GM21786 (cell line): ENCODE data around the gene UTS2R.

ENCODE experiments used
- ATAC-seq: cut with Tn5 transposase; IDR thresholded peaks from one replicate; pipeline ENCODE4 v1.9.1; 2021; ENCODE audit not compliant: unreplicated experiment

Gene UTS2R

DNA sequence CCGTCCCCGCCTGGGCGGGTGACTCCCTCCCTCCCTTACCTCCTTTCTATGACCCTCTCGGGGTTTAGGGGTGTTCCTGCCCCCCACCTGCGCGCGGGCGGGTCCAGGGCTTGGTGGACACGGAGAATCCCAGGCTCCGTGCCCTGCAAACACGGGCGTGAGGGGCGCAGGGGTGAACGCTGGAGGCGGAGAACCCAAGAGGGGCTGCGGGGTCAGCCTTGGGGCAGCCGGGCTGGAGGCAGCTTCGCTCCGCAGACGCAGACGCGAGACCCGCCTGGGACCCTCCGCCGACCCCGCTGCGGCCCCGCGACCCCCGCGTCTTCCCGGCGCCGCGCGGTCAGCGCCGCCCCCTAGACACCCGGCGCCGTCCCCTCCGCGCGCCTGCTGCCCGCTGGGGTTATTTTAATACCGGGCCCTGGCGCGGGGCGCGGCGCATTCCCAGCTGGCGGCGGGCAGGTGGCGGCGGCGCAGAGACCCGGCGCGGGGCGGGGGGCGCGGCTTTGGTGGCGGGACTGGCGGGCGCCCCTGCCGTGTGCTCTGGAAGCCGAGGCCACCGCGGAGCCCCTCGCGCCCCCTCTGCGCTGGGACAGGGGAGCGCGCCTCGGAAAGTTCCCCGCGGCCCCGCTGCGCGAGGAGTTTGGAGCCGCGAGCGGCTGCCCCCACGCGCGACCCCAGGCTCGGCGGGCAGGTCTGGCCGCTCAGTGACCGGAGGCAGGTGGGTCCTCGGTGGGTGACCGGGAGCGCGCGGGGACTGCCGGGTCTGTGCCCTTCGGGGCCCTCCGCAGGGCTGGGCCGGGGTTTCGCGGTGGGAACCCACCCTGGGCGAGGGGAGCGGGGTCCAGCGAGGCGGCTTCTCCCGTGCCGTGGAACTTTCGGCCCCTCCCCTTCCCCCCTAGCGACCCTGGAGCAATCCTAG lies at the start of gene UTS2R:
Gene UTS2R, plus strand, starts transcription at position 433 of the 916 bp plus-strand sequence. CDS start 2,560 bp downstream, outside the sequence.
- ATAC-seq: no peak

DNA sequence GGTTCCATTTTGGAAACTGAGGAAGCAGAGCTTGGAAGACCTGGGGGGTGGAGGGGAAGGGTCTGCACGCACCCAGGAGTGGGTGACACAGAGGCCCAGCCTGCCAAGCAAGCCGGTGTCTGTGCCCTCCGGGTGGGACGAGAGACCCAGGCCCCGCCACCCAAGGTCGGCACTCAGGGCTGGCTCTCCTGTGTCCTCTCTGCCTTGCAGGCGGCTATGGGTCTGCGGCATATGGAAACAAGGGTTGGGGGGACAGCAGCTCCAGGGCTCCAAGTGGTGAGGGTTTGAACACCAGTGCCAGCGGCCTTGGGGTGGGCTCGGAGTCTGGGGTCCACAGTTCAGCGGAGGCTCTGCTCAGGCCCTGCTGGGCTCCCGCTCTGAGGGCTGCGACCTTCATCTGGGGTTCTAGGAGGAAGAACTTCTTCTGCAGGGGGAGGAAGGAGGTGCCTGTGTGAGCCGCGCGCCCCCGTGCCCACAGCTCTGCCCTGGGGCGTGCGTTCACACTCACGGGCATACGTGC lies 49.6 kb upstream of the UTS2R start:
- no peak for ATAC-seq

DNA sequence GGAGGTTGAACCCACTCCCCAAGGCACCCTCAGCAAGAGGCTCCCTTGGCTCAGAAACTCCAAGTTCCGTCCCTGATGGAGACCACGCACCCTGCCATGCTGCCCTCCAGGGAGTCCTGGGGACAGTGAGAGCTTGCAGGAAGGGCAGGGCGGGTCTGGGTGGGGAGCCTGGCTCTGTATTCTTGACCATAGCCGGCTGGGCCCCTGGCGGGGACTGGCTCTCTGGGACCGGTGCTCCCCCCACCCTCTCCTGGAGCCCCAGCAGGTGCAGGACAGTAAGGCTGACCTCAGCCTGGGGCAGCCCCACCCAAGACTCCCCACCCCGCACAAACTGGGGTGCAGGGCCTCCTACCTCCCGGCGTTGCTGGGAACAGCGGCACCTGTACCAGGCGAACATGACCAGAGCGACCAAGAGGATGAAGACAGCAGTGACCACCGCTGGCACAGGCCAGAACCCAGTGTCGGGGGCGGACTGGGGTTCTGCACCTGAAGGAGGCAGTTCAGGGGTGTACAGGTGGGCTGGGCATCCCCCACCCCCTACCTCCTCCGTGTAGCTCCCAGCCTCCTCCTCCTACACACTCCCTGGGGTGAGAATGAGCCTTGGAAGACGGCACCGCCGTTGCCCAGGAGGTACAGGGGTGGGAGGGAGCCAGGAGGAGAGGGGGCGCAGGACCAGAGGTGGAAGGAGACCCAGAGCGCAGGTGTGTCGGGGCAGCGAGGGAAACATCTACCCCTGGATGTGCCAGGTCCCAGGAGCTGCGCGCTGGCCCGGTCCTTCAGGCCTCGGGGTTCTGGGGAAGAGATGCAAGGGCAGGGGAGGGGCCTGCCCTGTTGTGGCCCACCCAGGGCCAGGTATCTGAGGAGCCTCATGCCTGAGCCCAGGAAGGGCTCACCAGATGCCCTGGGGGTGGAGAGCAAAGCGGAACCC lies 48.8 kb upstream of the UTS2R start:
- ATAC-seq: no peak

DNA sequence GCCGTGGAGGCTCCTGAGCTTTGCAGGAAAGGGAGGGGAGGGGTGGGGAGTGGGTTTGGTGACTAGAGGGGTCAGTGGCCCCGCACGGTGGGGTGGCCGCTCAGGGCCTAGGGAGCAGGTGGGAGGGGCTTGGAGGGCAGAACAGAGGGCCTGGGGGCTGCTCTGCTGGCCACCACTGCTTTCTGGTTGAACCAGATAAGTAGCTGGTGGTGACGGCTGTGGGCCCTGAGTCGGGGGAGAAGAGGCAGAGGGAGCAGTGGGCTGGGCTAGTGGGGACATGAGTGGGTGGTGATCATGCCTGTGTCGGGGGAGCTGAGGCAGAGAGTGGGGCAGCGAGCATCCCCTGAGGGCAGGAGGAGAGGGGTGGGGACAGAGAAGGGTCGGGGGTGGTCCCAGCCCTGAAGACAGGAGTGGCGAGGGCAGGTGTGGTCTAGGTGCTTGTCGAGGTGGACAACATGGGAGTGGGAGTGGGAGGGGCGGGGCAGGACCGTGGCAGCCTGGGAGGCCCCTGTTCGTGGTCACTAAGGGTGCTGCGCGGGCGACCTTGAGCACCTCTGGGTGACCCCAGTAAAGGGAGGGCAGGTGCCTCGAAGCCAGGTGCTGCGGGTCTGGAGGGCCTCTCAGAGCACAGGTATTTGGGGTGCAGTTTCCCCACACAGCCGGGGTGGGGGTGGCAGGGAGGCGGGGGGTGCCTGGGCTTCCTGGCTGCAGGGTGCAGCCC lies 47.9 kb upstream of the UTS2R start:
- no peak for ATAC-seq

DNA sequence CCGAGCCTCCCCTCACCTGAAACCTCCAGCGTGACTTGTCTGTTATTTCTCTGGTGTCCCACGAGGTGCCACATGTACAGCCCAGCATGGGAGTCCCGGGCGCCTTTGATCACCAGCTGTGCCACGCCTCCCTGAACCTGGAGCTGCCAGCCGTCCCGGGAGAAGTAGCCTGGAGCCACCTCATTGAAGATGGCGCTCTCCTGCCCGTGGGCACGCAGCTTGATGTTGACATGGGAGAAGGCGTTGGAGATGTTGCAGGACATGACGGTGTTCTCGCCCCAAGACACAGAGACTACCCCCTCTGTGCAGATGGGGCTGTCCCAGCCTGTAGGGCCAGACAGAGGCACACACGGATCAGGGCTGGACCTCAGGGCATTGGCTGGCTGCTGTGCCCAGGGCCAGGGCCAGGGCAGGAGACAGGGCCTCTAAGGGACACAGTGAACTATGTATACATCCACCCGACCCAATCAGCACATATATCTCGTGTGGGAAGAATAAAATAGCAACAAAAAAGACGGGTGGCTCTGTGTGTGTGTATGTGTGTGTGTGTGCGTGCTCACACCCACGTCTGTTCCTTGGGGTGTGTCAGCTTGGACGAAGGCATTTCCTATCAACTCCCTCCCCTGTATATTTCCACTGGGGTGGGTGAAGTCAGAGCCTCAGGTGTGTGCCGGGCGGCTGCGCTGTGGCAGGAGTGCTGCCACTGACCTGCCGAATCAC lies 46.8 kb upstream of the UTS2R start:
- no peak for ATAC-seq

DNA sequence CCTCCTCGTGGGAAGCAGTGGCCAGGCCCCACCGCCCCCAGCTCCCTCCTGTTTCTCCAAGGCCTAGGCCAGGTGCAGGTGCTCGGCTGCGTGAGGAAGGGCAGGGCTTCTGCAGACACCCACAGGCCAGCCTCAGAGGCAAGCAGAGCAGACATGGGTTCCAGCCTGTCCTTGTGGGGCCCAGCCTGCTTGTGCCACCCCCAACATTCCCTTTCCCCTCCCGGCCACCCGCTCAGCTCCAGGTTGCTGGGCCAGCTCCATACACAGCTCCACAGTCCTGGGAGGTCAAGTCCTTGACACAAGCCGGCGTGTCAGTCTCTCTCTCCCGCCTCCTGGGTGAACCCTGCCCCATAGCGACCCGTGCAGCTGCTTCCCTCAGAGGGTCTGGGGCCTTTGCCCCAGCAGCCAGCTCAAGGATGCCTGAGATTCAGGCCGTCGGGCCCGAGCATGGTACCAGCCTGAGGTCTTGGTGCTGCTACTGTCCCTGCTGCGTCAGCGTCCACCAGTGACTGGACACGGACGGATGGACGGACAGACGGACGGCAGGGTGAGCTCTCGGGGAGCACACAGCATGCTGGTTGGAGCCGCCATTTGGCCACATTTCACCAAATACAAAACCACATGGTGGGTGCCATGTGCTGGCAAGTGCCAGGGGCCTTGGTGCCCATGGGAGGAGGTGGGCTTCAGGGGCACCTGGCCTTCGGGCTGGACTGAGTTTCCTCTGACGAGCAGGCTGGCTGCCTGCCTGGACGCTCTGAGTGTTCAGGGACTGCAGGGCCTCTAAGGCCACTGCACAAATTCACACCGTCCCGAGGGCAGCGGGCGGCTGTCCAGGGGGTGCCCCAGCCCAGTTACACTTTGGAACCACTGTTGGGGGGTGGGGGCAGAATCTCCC lies 46.0 kb upstream of the UTS2R start:
- no peak for ATAC-seq

DNA sequence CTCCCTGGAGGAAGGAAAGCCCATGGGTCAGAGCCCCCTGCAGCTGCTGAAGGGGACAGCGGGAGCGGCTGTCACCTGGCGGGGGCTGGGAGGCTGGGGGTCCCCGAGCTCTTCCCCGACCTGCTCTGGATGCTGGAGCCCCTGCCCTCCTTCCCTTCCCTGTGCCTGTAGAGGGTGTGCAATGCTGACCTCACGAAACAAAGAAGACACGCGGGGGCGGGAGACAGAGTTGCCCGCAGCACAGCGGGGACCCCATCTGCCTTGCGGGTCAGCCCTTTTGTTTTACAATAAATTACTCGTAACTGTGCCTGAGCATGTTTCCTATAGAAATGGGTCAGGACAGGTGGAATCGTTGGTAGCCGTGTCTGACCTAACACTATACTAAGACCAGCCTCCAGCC lies 44.3 kb upstream of the UTS2R start:
- no peak for ATAC-seq

DNA sequence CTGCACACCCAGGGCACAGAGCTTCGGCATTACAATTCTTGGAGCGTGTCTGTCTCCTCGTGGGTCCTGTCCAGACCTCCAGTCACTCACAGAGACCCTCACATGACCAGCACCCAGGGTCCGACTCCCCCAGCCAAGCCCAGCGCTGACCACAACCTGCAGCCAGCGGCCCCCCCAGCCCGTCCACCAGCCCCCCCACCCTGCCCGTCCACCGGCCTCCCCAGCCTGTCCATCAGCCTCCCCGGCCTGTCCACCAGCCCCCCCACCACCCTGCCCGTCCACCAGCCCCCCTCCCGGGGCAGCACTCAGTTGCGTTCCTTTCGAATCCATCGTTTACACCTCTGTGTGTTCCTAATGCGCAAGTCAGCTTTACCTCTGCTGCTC lies 43.8 kb upstream of the UTS2R start:
- ATAC-seq: no peak

DNA sequence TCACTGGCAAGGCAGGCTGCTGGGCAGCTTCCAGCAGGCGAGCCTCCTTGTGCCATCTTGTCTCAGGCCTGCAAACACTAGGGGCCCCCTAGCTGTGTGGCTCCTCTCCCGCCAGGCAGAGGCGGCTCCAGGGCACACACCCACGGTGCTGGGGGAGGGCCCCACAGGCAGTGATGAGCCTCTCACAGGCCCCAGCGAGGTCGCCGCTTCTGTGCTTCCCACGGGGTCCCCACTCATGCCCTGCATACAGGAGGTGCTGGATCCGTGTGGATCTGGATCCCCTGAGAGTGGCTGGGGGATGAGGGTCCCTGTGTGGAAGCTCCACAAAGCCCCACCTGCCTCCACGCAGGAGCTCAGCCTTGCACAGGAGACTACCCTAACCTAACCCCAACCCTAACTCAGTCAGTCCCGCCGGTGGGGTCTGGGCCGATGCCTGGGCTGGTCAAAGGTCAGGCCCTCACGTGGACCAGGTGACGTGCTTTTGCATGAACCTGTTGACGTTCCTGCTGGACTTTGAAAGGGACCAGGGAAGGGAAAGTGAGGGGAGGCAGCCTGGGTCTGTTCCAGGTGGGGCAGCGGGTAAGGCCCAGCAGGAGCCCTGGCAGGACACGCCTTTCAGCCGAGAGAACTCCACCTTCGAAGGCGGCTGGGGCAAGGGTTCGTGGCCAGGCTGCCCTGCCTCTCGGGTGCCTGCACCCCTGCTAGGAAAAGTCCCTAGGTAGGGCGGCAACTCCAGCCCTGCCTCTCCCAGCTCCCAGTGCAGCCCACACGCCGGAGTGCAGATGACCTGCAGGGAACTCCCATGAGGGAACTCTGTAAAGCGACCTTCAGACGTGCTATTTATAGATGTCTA lies 43.2 kb upstream of the UTS2R start:
- no peak for ATAC-seq

DNA sequence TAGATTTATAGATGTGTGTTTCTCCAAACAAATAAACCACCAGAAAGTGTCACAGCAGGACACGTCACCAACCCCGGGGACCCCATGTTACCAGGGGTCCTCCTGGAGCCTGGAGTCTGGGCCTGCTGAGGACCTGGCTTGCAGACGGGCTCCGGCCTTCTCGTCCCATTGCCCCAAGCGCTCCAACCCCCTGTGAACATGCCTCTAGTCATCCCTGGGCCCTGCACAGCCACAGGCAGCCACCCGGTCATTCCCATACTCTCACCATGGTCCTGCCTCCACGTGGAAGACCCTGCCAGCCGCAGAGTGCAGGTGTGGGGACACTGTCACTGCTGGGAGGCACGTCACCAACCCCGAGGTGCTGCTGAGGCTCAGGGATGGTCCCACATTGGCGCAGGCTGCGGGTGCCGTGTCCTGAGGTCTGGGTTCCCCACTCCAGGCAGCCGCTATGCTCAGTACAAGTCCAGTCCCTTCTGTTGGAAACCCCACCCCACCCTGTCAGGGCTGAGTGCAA lies 42.5 kb upstream of the UTS2R start:
- no peak for ATAC-seq

DNA sequence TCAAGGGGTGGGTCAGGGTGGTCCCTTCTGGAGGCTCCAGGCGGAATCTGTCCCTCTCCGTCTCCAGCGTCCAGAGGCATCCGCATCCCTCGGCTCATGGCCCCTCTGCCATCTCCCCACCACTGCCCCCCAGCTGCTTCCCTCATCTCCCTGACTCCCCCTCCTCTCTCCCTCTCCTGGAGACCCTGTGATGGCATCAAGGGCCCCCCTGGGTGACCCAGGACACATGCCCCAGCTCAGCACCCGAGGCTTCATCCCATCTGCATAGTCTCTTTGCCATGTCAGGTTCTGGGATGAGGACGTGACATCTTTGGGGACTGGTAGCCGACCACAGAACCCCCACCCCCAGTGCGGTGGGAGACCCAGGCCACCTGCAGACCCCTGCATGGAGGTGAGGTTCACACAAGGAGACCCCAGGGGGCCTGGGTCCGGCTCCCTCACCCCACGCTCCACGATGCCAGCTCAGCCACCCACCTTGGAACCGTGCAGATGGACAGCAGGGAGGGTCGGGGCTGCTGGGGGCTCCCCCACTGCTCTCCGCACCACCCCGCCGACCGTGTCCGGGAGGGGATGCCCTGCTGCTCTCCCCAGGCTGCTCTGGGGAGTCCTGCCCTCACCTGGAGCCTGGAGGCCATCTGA lies 41.8 kb upstream of the UTS2R start:
- no peak for ATAC-seq

DNA sequence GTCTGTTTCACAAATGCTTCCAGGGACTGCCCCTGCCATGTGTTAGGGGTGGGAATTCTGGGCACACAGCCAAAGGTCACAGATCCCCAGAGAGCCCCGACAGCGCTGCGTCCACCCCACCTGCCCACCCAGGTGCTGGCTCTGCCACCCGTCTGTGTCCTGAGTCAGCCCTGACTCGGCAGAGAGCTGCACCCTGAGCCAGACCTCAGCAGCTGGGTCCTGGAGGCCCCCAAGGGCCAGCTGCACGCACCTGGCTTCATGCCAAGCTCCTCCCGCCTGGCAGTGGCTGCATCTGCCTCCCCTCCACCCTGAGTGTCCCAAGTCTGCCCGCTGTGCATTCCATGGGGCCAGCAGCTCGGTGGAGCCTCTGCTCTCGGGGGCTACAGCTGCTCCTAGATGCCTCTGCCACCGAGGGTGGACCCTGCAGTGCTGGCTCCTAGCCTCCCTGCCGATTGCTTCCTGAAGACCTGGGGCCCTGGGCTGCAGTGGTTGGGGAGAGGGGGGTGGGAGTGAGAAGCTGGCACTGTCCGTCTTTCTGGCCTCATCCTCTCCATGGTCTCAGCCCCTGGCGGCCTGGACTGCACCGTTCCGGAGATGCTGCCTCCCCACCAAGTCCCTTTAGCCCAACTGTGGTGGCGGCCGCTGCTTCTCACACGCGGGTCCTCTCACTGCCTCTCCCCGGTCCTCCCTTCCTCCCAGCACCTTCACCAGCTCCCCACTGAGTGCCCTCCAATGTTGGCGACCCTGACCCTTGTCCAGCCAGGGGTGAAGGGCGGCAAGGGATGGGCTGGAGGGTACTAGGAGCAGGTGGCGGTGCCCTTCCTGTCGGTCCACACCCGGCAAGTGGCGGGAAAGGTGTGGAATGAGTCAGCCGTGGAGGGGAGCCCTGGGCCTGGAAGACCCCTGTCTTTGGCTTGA lies 41.0 kb upstream of the UTS2R start:
- ATAC-seq: no peak

DNA sequence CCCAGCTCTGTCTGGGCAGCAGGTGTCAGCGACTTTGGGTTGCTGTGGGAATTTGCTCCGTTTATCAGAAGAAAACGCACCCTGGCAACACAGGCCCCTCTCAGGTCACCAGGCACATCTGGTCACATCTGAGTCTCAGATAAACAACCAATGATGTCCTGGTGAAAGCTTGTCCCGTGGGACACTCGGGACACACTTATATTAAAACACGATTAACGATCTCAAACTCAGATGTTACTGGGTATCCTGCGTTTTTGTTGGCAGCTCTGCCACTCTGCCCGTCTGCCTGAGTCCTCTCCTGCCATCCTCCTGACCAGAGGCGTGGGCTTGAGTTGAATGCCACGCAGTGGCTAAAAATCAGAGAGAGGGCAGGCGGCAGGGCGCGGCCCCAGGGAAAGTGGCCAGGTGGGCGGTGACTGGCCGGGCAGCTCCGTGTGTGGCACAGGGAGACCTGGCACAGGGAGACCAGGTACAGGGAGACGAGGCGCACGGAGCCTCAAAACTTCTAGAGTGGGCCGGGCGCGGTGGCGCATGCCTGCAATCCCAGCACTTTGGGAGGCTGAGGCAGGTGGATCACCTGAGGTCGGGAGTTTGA lies 40.1 kb upstream of the UTS2R start:
- no peak for ATAC-seq

DNA sequence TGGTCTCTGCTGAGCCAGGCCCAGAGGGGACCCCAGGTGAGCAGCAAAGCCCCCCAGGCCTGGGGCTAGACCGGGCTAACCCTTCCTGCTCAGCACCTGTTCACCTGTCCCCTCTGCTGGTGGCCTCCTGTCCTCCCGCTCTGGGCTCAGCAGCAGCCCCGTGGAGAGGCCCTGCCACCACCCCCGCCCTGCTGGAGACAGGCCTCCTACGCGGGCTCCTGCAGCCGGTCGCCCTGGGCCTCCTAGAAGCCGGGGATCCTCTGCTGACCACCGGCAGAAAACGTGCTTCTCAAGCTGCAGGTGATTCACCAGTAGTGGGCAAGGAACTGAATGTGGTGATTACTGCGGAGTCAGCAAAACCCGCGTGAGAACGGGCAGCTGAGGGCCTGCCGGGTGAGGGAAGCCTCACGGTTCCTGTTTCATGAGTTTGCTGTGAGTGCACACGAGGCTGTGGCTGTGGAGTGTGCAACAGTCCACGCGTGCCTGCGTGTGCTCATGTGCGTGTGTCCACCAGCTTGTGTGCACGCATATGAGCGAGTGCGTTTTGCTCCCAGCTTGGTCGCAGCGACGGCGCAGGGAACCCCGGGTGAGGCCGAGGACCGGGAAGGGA lies 38.8 kb upstream of the UTS2R start:
- ATAC-seq: no peak

DNA sequence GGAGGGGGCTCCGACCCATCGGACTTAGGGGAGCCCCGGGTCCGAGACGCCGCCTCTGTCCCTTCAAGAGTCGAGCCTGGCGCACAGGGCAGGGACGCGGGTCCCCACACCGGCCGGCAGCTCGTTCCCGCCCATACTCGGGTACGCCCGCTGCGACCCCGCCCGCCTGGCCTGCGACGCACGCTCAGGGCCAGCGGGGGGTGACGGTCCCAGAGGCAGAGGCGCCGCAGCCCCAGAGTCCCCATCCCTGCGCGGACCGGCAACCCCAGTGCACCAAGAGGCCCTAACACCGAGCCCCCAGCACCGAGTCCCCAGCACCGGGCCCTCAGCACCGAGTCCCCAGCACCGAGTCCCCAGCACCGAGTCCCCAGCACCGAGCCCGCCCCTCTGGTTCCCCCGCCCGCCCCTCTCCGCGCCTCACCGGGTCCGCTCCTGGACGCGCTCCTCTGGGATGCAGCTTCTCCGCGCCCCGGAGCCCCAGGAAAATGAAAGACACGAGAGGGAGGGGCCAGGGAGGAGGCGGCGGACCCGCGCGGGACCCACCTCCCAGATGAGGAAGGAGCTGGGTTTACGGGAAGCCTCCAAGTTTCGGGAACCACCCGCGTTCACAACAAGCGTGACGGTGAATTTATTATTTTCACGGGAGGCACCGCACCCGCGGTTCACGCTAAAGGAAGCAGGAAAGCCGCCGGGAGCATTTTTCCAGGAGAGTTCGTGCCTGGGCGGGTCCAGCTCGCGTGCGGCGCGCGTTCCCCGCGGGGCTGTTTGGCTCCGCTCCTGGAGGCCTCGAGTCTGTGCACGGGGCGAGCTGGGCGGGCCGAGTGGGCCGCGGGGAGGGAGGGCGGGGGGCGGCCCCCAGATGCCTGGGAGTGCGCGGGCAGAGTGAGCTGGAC lies 38.0 kb upstream of the UTS2R start, which contains the start of gene SECTM1:
Gene SECTM1, minus strand, starts transcription at position 488 of the 893 bp plus-strand sequence. CDS start 6,526 bp downstream, outside the sequence.
- no peak for ATAC-seq
